ENCODE results near the gene LIM2. TPM values are rescaled to one million over a fixed set of nuclear protein-coding genes. Genes with fewer than 3 reads are reported as not detected.
"Not testable (repeated sequence)": the region's sequence is repeated elsewhere in the genome, so short reads cannot be mapped to it uniquely, and the experiment has no call there.

Gene LIM2, protein sequence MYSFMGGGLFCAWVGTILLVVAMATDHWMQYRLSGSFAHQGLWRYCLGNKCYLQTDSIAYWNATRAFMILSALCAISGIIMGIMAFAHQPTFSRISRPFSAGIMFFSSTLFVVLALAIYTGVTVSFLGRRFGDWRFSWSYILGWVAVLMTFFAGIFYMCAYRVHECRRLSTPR
- polyA plus RNA-seq: not detected

DNA sequence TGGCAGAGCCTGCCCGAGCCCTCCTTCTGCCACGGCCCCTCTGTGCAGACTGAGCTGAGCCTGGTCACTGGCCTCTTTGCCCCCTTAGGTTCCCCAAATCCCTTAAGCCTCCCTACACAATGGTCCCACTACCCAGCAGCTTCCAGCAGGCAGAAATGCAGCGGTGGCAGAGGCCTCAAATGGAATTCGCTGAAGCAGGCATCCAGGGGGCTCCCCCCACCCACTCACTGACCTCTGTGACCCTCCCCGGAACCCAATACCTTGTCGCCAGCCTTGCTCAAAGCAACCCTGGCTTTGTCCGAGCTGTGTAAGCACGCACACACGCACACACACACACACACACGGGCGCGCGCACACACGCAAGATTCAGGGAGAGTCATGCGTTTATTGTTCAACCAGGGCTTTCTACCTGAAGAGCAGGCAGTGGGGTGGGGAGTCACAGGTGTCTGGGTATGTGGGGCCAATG is at the start of gene LIM2:
Gene LIM2 (minus strand): TSS at position 51 of the 466 bp plus-strand sequence. CDS start 531 bp downstream, outside the sequence.
- Histone ChIP-seq H3K4me3 (ENCODE audit: low read depth in 1 of 2, low read length in 2 of 2) (no peak within 1 kb of the TSS), H3K36me3 (ENCODE audit: control insufficient read depth in 2 of 2, insufficient read depth in 2 of 2, low read length in 1 of 2) (no peaks in the 10 kb centered on the region), H3K27ac (ENCODE audit: low read depth in 2 of 2, low read length in 1 of 2) (no peak within 1 kb of the TSS), H3K4me1 (ENCODE audit: control insufficient read depth in 2 of 2, insufficient read depth in 2 of 2, low read length in 1 of 2) (peaks cover 0 to 2% of the 10 kb centered on the region in 2 donors), H3K9me3 (ENCODE audit: control insufficient read depth in 2 of 2, insufficient read depth in 1 of 2, low read depth in 1 of 2, low read length in 1 of 2) (no peaks in the 10 kb centered on the region), H3K27me3 (ENCODE audit: control insufficient read depth in 1 of 2, insufficient read depth in 2 of 2, low read length in 2 of 2) (no peaks in the 10 kb centered on the region)
- WGBS, 2 donors: 75 to 80% methylated on average over 15 of the region's 15 CpGs

DNA sequence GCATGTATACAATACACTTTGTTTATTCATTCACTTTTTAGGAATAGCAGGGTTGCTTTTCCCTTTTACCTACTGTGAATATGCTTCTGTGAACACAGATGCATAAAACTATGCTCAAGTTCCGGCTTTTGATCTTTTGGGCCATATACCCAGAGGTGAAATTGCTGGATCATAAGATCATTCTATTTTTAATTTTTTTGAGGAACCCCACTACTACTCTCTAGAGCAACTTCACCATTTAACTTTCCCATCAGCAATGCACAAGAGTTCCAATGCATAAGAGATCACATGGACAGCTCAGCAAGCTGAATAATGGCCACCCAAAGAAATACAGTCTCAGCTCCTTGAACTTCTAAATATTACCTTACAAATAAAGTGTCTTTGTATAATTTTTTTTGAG is 46.7 kb upstream of the LIM2 start:
- 67 to 72% methylated on average over 1 of the region's 1 CpG for WGBS, 2 donors
- Histone ChIP-seq H3K27me3 (ENCODE audit: control insufficient read depth in 1 of 2, insufficient read depth in 2 of 2, low read length in 2 of 2) (no peaks in the 10 kb centered on the region), H3K4me3 (ENCODE audit: low read depth in 1 of 2, low read length in 2 of 2) (no peak overlapping the region), H3K4me1 (ENCODE audit: control insufficient read depth in 2 of 2, insufficient read depth in 2 of 2, low read length in 1 of 2) (no peaks in the 10 kb centered on the region), H3K36me3 (ENCODE audit: control insufficient read depth in 2 of 2, insufficient read depth in 2 of 2, low read length in 1 of 2) (no peaks in the 10 kb centered on the region), H3K9me3 (ENCODE audit: control insufficient read depth in 2 of 2, insufficient read depth in 1 of 2, low read depth in 1 of 2, low read length in 1 of 2) (no peaks in the 10 kb centered on the region), H3K27ac (ENCODE audit: low read depth in 2 of 2, low read length in 1 of 2) (no peak overlapping the region)

DNA sequence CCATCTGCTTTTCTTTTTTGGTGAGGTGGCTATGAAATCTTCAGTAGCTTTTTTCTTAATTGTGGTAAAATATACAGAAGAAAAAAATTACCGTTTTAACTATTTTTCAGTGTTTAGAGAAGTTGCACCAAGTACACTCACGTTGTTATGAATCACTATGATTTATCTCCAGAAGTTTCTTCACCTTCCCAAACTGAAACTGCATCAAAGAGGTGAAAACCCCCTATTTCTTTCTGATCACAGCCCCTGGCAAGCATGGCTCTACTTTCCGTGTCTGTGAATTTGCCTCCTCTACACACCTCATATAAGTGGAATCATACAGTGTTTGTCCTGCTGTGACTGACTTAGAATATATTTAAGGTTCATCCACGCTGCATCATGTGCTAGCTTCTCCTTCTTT is 45.3 kb upstream of the LIM2 start:
- Histone ChIP-seq H3K27me3 (ENCODE audit: control insufficient read depth in 1 of 2, insufficient read depth in 2 of 2, low read length in 2 of 2) (no peaks in the 10 kb centered on the region), H3K9me3 (ENCODE audit: control insufficient read depth in 2 of 2, insufficient read depth in 1 of 2, low read depth in 1 of 2, low read length in 1 of 2) (no peaks in the 10 kb centered on the region), H3K4me3 (ENCODE audit: low read depth in 1 of 2, low read length in 2 of 2) (no peak overlapping the region), H3K4me1 (ENCODE audit: control insufficient read depth in 2 of 2, insufficient read depth in 2 of 2, low read length in 1 of 2) (no peaks in the 10 kb centered on the region), H3K27ac (ENCODE audit: low read depth in 2 of 2, low read length in 1 of 2) (no peak overlapping the region), H3K36me3 (ENCODE audit: control insufficient read depth in 2 of 2, insufficient read depth in 2 of 2, low read length in 1 of 2) (no peaks in the 10 kb centered on the region)
- WGBS, 2 donors: 50 to 53% methylated on average over 4 of the region's 4 CpGs

DNA sequence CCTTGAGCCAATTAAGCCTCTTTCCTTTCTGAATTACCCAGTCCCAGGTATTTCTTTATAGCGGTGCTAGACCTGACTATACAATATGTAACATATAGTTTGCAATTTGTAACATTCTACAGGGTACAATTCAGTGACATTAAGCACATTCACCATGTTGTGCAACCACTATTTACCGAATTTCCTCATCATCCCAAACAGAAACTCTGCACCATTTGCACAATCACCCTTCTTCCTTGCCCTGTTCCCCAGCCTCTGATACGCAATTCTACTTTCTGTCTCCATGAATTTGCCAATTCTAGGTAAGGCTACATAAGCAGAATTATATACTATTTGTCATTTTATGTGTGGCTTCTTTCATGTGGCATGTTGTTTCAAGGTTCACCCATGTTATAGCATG is 43.4 kb upstream of the LIM2 start:
- Histone ChIP-seq H3K27ac (ENCODE audit: low read depth in 2 of 2, low read length in 1 of 2) (no peak overlapping the region), H3K4me3 (ENCODE audit: low read depth in 1 of 2, low read length in 2 of 2) (no peak overlapping the region), H3K9me3 (ENCODE audit: control insufficient read depth in 2 of 2, insufficient read depth in 1 of 2, low read depth in 1 of 2, low read length in 1 of 2) (peaks cover 0 to 2% of the 10 kb centered on the region in 2 donors), H3K36me3 (ENCODE audit: control insufficient read depth in 2 of 2, insufficient read depth in 2 of 2, low read length in 1 of 2) (no peaks in the 10 kb centered on the region), H3K4me1 (ENCODE audit: control insufficient read depth in 2 of 2, insufficient read depth in 2 of 2, low read length in 1 of 2) (no peaks in the 10 kb centered on the region), H3K27me3 (ENCODE audit: control insufficient read depth in 1 of 2, insufficient read depth in 2 of 2, low read length in 2 of 2) (no peaks in the 10 kb centered on the region)
- 52% methylated on average over 3 of the region's 3 CpGs for WGBS, 2 donors

DNA sequence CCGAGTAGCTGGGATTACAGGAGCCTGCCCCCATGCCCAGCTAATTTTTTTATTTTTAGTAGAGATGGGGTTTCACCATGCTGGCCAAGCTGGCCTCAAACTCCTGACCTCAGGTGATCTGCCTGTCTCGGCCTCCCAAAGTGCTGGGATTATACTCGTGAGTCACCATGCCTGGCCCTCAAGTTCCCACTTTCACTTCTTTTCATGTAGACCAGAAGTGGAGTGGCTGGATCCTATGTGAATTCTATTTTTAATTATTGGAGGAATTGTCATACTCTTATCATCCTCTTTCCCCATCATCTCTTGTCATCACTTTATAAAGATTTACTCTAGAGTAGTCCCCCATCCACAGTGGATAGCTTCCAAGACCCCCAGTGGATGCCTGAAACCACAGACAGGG is 42.4 kb upstream of the LIM2 start:
- H3K27ac ChIP-seq (ENCODE audit: low read depth in 2 of 2, low read length in 1 of 2): no peak overlapping the region
- 44 to 65% methylated on average over 3 of the region's 3 CpGs for WGBS, 2 donors

DNA sequence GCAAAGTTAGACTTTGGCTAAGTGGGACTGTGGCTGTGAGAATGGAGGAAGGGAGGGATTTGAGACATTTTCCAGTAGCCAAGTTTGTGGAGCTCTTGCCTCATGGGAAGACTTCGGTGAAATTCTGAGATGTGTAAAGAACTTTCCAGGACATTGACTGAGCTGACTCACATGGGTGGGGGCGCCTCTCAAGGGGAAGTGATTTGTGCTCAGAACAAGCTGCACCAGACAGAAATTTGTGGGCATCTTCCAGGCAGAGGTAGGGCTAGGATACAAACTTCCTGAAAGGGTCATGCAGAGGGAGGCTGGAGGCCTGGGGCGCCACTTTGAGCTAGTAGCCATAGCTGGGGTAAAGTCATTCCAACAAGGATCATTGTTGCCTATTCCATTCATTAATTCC is 39.4 kb upstream of the LIM2 start:
- WGBS, 2 donors: 59 to 71% methylated on average over 3 of the region's 3 CpGs

More for the DNA sequence above, 42.4 kb upstream of the LIM2 start:
- H3K36me3 ChIP-seq (ENCODE audit: control insufficient read depth in 2 of 2, insufficient read depth in 2 of 2, low read length in 1 of 2): no peaks in the 10 kb centered on the region
- H3K4me3 ChIP-seq (ENCODE audit: low read depth in 1 of 2, low read length in 2 of 2): no peak overlapping the region
- peaks cover 0 to 2% of the 10 kb centered on the region in 2 donors for H3K9me3 ChIP-seq (ENCODE audit: control insufficient read depth in 2 of 2, insufficient read depth in 1 of 2, low read depth in 1 of 2, low read length in 1 of 2)
- no peaks in the 10 kb centered on the region for H3K27me3 ChIP-seq (ENCODE audit: control insufficient read depth in 1 of 2, insufficient read depth in 2 of 2, low read length in 2 of 2)
- H3K4me1 ChIP-seq (ENCODE audit: control insufficient read depth in 2 of 2, insufficient read depth in 2 of 2, low read length in 1 of 2): no peaks in the 10 kb centered on the region

DNA sequence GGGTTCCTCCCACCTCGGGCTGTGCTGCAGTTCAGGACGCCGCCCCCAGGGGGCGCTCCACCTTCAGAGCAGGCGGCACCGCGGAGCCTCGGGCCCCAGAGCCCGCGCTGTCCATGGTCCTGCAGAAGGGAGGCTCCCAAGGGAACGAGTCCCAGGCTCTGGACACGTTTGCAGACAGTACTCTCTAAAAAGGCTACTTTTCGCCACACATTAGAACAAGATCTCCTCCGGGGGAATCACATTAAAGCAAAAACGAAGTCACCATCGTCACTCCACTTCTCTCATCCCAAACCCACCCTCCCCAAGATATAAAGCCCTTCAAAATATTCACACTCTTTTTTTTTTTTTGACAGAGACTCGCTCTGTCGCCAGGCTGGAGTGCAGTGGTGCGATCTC is 34.3 kb upstream of the LIM2 start:
- H3K36me3 ChIP-seq (ENCODE audit: control insufficient read depth in 2 of 2, insufficient read depth in 2 of 2, low read length in 1 of 2): no peaks in the 10 kb centered on the region
- no peak overlapping the region for H3K27ac ChIP-seq (ENCODE audit: low read depth in 2 of 2, low read length in 1 of 2)
- no peak overlapping the region for H3K4me3 ChIP-seq (ENCODE audit: low read depth in 1 of 2, low read length in 2 of 2)
- peaks cover 0 to 2% of the 10 kb centered on the region in 2 donors for H3K9me3 ChIP-seq (ENCODE audit: control insufficient read depth in 2 of 2, insufficient read depth in 1 of 2, low read depth in 1 of 2, low read length in 1 of 2)
- peaks cover 0 to 3% of the 10 kb centered on the region in 2 donors for H3K4me1 ChIP-seq (ENCODE audit: control insufficient read depth in 2 of 2, insufficient read depth in 2 of 2, low read length in 1 of 2)
- 10% methylated on average over 19 of the region's 19 CpGs for WGBS, 2 donors
- no peaks in the 10 kb centered on the region for H3K27me3 ChIP-seq (ENCODE audit: control insufficient read depth in 1 of 2, insufficient read depth in 2 of 2, low read length in 2 of 2)

More for the DNA sequence above, 39.4 kb upstream of the LIM2 start:
- H3K4me1 ChIP-seq (ENCODE audit: control insufficient read depth in 2 of 2, insufficient read depth in 2 of 2, low read length in 1 of 2): no peaks in the 10 kb centered on the region
- no peak overlapping the region for H3K4me3 ChIP-seq (ENCODE audit: low read depth in 1 of 2, low read length in 2 of 2)
- H3K27me3 ChIP-seq (ENCODE audit: control insufficient read depth in 1 of 2, insufficient read depth in 2 of 2, low read length in 2 of 2): no peaks in the 10 kb centered on the region
- peaks cover 0 to 2% of the 10 kb centered on the region in 2 donors for H3K9me3 ChIP-seq (ENCODE audit: control insufficient read depth in 2 of 2, insufficient read depth in 1 of 2, low read depth in 1 of 2, low read length in 1 of 2)
- H3K27ac ChIP-seq (ENCODE audit: low read depth in 2 of 2, low read length in 1 of 2): no peak overlapping the region
- no peaks in the 10 kb centered on the region for H3K36me3 ChIP-seq (ENCODE audit: control insufficient read depth in 2 of 2, insufficient read depth in 2 of 2, low read length in 1 of 2)

DNA sequence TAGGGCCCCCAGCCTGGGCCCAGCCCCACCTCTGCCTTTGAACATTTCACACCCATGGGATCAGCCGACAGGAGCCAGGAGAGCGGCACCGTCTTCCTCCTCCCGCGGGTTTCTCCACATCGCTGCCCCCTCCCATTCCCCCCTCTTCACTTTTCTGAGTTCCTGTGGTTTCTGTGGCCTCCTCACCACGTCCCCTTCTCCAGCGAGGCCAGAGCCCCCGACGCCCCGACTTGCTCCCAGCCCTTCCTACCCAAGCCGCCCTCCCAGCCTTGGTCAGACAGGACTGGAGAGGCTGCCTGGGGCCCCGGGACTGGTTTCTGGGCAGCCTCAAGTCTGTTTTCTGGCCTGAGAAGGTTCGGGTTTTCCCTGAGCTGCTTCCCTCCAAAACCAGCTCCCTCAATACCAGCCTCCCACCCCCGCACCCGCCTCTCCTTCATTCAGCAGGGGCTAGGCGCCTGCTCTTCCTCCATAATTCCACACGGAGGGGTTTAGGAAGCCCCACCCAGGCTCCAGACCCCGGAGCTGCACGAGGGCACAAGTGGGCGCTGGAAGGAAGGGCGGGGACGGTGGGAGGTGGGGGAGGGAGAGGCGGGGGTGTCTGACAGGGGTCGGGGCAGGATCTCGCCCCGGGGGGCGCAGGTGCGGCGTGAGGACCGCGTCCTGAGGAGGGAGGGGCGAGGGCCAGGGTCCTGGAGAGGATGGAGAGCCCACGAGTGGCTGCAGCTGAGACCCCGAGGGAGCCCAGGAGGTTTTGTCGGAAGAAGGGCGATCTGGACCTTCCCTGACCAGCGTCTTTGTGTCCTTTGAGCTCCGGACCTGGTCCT is 33.7 kb upstream of the LIM2 start:
- no peaks in the 10 kb centered on the region for H3K36me3 ChIP-seq (ENCODE audit: control insufficient read depth in 2 of 2, insufficient read depth in 2 of 2, low read length in 1 of 2)
- no peaks in the 10 kb centered on the region for H3K27me3 ChIP-seq (ENCODE audit: control insufficient read depth in 1 of 2, insufficient read depth in 2 of 2, low read length in 2 of 2)
- peaks cover 0 to under 1% of the 10 kb centered on the region in 2 donors for H3K9me3 ChIP-seq (ENCODE audit: control insufficient read depth in 2 of 2, insufficient read depth in 1 of 2, low read depth in 1 of 2, low read length in 1 of 2)
- 12 to 14% methylated on average over 36 to 39 of the region's 39 CpGs for WGBS, 2 donors
- no peak overlapping the region for H3K27ac ChIP-seq (ENCODE audit: low read depth in 2 of 2, low read length in 1 of 2)
- no peak overlapping the region for H3K4me3 ChIP-seq (ENCODE audit: low read depth in 1 of 2, low read length in 2 of 2)
- H3K4me1 ChIP-seq (ENCODE audit: control insufficient read depth in 2 of 2, insufficient read depth in 2 of 2, low read length in 1 of 2): peaks cover 0 to 3% of the 10 kb centered on the region in 2 donors

DNA sequence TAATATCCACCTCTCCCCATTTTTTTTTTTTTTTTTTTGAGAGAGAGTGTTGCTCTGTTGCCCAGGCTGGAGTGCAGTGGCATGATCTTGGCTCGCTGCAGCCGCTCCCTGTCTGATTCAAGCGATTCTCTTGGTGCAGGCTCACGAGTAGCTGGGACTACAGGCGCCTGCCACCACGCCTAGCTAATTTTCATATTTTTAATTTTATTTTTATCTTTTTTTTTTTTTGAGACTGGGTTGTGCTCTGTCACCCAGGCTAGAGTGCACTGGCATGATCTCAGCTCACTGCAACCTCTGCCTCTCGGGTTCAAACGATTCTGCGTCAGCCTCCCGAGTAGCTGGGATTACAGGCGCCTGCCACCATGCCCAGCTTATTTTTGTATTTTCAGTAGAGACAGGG is 32.7 kb upstream of the LIM2 start:
- not testable (repeated sequence) for H3K4me3 ChIP-seq (ENCODE audit: low read depth in 1 of 2, low read length in 2 of 2); H3K27ac ChIP-seq (ENCODE audit: low read depth in 2 of 2, low read length in 1 of 2); H3K27me3 ChIP-seq (ENCODE audit: control insufficient read depth in 1 of 2, insufficient read depth in 2 of 2, low read length in 2 of 2); H3K4me1 ChIP-seq (ENCODE audit: control insufficient read depth in 2 of 2, insufficient read depth in 2 of 2, low read length in 1 of 2); H3K36me3 ChIP-seq (ENCODE audit: control insufficient read depth in 2 of 2, insufficient read depth in 2 of 2, low read length in 1 of 2); H3K9me3 ChIP-seq (ENCODE audit: control insufficient read depth in 2 of 2, insufficient read depth in 1 of 2, low read depth in 1 of 2, low read length in 1 of 2)
- WGBS, 2 donors: 85 to 88% methylated on average over 11 of the region's 11 CpGs

Measured in esophagus (tissue), 2 donors.